ENCODE measurements around the gene IGFN1.
A peak's percentile ranks its signal among the peaks of the same experiment; 100 is the strongest.

The IGFN1 gene

DNA sequence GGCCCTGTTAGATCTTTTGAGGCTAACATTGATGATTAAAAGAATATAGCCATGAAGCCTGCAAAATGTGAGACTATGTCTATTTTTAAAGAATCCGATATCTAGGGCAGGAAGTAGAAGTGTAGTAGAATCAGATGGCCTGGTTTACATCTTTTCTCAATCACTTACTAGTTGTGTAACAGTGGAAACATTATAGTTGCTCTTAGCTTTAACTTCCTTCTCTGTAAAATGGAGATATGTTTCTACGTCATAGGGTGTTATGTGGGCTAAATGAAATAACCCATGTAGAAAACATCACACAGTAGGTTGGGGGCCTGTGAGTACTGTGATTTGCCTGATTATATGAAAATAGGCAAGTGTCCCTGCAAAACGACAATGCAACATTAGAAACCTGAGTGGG lies 4.4 kb upstream of the IGFN1 start:
- DNase-seq: no peak

DNA sequence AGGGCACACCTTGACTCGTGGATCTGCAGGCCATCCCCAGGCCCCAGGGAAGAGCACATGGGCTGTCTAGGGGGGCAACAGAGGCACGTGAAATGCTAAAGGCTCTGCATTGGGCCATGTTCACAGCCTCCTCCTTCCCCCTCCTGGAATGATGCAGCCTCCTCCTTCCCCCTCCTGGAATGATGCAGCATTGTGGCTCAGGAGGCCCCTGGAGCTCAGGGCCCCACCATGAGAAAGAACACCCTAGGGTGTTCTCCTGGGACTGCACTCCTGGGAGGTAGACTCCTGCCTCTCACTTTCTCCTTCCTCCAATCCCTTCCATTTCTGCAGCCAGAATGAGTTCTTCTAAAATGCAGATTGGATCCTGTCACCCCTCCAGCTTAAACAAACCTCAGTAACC lies 1.5 kb upstream of the IGFN1 start:
- DNase-seq: no peak

DNA sequence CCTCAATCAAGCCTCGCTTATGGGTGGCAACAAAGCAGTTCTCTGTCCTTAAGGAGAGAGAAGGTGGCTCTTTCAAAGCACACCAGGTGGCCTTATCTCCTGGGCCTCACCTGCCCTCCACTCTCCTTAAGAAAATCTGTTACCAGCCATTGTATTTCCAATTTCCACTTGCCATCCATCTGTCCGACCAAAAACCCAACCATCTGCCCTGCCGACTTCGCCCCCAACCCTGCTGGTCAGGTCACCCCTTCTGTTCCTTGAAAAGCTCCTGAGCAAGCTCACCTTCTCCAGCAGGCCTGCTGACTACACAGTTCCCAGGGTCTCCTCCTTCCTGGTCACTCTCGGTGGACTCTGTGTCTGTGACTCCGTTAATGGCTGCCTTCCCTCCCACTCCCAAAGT lies 619 bp upstream of the IGFN1 start:
- DNase-seq: no peak

DNA sequence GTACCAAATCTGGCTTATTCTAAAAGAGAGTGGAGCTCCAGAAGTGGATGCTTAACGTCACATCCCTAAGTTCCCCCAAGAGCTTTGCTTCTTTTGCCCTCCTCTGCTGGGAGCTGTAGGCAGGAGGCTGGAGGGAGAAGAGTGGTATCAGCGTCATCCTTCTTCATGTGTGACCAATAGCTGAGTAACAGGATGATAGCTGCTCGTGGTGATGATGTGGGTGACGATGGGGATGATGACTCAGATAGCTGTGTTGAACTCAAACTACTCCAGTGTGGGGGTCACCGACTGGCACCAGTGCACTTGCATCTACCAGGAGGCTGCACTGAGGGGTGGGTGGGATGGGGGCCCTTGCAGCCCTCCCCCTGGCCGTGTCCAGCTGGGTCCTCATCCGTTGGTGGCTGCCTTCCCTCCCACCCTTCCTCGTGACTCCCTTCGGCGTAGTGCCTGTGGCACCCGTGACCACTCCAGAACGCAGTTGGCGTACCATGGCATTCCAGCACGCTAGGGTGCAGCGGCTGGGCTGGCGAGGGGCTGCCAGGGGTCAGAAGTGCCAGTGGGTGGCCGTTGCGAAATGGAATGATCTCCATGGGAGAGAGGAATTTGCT lies 1.1 kb downstream of the IGFN1 start:
- no peak for DNase-seq

DNA sequence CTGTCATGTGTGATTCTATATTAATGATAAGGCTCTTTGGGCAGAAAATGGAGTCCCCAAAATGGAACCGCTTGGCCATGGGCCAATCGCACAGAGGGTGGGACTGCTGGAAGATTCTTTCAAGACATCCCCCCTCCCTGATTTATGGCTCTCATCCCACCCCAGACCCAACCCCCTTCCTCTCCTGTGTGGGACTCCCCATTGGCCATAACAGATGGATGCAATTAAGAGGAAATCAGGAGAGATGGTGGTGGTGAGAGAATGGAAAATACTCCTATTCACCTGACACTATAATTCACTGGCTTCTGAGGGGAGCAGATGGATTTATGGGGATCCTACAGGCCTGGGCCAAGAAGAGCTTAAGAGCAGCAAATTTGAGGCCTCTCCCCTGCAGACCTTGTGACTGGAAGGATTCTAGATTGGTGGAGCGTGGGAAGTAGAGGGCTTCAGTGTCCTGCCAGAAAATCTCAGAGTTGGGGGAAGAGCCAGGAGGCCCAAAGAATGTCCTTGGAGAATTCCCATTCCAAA lies 1.7 kb downstream of the IGFN1 start:
- no peak for DNase-seq

DNA sequence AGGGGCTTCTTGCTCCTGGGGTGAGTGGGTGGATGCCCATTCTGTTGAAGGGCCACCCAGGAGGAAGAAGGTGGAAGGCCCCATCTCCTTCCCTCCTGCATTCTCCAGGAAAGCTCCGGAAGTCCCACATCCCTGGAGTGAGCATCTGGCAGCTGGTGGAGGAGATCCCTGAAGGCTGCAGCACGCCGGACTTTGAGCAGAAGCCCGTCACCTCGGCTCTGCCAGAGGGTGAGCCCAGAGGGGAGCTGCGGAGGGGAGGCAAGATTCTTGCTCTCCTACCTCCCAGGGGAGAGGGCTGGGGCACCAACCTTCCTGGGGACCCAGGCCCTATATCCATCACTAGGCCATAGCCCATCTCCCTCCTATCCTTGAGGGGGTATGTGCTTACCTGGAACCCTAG lies 3.4 kb downstream of the IGFN1 start:
- DNase-seq: no peak

DNA sequence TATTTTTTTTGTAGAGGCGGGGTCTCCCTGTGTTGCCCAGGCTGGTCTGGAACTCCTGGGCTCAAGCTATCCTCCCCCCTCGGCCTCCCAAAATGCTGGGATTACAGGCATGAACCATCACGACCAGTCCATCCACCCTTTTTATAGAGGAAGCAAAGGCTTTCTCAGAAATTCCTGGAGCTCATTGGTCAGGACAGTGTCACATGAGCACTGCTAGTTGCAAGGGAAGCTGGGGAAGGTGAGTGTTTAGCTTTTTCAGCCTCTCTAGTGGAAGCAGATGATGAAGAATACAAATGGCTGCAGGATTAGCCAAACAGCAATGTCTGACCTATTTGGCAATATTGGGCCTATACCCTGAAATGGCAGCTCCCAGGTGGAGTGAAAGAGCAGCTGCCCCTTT lies 8.0 kb downstream of the IGFN1 start:
- no peak for DNase-seq

DNA sequence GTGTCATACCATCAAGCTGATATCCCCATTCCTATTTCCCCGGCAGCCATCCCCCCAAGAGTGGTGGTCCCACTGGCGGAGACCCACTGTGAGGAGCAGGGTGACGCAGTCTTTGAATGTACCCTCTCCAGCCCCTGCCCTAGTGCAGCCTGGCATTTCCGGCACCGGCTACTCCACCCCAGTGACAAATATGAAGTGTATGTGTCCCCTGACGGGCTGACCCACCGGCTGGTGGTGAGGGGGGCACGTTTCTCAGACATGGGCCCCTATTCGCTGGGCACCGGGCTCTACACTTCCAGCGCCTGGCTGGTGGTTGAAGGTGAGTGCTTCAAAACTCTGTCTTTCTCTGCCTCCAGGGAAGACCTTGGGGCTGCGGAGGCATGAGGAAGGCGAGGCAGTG lies 14.4 kb downstream of the IGFN1 start:
- no peak for DNase-seq

DNA sequence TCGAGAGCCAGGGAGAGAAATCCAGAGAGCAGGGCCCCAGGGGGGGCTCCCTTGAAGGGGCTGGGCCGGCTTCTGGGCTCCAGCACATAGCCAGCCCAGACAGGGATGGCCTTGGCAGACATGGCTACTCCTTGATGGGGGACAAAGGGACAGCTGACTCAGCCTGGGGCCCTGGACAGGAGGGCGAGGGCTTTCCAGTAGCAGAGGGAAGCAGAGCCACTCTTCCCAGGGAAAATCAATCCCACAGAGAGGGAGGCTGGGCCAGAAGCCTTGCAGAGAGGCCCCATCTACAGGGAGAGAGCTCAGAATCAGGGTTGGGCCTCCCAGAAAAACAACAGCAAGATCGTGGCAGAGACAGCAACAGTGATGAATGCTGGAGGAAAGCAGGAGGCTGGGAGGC lies 15.6 kb downstream of the IGFN1 start:
- no peak for DNase-seq

DNA sequence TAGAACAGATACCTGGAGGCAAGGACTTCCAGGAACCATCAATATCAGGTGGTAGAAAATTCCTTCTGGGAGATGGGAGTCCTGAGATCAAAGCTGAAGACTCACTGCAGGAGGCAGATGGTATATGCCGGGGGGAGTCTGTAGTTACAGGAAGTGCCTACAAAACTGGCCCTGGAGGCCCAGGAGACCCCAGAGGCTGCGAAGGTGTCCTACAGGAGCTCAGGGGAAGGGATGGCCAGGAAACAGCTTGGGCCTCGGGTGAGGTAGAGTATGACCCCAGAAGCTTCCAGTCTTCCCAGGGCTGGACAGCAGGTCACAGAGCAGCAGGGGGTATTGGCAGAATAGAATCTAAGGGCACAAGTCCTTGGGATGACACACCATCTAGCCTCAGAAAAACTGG lies 16.4 kb downstream of the IGFN1 start:
- DNase-seq: no peak

DNA sequence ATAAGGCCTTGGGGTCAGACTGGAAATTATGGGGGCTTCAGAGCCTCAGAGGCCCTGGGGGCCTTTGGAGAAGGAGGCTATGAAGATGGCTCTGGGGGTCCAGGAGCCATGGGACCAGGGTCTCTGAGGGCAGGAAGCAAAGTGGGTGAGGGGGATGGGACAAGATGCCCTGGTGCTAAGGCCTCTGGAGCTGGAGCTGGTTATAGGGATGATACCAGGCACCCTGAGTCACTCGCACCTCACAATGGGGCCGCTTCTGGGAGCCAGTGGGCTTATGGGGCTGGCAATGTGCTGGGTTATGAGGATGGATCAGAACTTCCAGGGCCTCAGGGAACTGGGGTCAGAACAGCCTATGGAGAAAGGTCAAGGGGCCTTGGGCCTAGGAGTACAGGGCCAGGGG lies 17.6 kb downstream of the IGFN1 start:
- DNase-seq: no peak

DNA sequence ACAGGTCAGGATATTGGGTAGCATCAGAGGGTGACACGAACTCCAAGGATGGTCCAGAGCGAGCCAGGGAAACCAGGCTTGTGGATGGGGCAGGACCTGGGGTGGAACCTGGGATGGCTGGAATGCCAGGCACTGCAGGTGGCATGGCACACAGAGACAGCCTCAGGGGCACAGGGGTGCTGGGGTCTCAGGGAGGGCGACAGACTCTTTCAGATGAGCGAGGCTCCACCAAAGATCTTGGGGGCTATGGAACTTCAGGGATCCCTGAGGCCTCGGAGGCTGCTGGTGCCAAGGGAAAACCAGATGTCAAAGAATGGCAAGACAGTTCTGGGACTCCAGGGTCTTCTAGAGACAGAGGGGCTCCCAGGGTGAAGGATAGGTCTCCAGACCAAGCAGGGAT lies 21.4 kb downstream of the IGFN1 start:
- DNase-seq: no peak

DNA sequence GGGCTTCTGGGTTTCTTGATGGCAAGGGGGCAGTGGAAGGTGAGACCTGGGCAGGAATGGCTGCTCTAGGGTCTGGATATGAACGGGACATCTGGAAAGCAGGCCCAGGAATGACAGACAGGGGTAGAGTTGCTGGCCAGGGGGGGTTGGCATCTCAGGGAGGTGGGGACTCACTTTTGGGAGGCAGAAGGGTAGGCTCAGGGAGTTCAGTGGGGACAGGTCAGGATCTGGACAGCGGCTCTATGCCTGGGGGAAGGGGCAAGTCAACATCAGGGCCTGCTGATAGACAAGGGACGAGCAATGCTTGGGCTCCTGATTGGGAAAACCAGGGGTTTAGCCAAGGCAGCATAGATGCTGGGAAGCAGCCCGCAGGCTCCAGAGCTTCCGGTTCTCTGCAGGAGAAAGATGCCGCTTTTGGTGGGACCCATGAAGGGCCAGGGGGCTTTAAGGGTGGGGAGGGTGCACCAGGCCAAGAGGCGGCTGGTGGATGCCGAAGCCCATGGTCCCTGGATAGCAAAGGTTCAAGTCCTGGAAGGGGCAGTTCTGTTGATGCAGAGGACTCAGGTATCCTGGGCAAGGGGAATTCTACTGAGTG lies 21.9 kb downstream of the IGFN1 start:
- DNase-seq: no peak

DNA sequence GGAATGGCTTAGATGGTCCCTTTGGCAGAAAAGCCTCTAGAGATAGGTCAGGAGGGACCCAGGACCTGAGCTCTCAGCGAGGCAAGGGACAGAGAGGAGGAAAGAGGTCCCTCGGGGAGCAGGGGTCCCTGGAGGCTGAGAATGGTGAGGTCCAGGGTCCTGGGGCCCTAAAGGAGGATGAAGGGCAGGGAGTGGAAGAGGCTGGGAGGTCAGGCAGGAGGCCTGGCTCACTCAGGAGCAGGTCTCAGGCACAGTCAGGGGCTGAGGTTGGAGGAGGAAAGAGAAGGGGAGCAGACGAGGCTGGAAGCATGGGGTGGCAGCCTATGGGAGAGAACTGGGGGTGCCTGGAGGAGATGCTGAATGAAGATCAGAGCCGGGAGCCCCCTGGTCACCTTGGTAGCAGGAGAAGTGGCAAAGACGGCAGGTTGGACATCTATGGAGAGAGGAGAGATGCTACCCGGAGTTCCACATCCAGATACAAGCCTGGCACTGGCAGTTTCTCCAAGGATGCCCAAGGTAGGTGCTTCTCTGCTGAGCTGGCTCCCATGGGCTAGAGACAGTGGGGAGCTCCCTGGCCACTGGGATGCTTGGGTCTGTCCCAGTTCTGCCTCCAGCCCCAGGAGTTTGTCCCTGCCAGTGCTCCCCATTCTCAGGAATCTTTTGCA lies 22.6 kb downstream of the IGFN1 start:
- no peak for DNase-seq

DNA sequence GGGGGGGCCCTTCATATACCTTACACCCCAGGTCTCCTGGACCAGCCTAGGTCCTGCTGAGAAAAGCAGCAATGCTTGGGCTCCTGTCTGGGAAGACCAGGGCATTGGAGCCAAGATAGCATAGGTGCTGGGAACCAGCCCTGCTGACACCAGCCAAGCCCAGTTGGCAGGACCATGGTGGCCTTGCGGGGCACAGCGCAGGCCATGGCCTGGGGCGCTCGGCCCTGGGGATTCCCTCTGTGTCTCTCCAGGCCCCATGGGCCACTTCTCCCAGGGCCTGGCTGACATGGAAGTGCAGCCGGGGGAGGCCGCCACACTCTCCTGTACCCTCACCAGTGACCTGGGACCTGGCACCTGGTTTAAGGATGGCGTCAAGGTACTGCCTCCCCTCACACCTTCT lies 23.3 kb downstream of the IGFN1 start:
- DNase-seq: no peak

DNA sequence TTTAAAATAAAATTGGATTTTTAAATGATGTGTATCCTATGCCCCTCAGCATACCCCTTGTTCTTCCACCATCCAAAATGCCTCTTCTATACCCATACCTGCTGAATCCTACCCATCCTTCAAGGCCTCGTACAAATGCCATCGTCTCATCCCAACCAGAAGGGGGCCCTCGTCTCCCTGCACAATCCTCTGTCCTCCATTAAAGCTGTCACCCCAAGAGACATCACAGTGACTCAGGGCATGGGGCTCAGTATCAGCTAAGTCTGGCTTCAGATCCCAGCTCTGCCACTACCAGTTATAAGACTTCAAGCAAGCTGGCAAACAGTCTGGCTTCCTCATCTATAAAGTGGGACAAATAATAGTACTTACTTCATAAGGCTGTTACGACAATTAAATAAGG lies 23.8 kb downstream of the IGFN1 start:
- peak; percentile 32 for DNase-seq

DNA sequence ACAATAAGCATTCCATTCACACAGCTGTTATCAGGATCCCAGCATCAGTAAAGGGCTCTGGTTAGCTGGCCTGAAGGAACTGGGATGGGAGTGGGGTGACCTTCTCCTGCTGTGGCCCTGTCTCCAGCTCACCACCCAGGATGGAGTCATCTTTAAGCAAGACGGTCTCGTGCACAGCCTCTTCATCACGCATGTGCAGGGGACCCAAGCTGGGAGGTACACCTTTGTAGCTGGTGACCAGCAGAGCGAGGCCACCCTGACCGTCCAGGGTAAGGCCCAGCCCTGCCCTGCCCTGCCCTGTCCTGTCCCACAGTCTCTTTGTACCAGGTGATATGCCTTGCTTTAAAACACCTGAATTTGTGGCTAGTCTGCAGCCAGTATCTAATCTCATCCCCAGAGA lies 24.3 kb downstream of the IGFN1 start:
- DNase-seq: no peak

DNA sequence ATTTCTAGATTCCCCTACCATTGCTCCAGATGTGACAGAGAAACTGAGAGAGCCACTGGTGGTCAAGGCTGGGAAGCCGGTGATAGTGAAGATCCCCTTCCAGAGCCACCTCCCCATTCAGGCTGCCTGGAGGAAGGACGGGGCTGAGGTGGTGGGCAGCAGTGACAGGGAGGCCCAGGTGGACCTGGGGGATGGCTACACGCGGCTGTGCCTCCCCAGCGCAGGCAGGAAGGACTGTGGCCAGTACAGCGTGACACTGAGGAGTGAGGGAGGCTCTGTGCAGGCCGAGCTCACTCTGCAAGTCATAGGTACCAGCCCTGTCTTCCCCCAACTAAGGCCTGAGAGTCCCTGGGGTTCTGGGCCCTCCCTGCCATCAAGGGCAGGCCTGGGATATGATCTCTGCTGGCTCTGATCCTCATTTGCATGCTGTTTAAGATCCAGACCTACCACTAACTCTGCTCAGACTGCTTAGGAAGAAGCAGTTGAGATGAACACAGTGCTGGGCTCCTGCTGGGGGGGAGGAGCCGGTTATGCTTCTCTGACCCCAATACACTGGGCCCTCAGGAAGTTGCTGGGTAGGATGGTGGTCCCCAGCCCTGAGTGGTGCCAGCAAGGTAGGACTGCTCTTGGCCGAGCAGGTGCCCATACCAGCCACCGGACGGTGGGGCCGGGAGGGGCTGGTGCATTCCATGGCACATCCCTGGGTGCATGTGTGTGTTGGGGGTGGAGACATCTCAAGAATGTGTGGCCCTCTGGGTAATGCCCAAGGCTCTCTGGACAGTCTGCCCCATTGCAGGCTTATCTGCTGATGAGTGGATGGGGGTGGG lies 25.1 kb downstream of the IGFN1 start:
- no peak for DNase-seq

DNA sequence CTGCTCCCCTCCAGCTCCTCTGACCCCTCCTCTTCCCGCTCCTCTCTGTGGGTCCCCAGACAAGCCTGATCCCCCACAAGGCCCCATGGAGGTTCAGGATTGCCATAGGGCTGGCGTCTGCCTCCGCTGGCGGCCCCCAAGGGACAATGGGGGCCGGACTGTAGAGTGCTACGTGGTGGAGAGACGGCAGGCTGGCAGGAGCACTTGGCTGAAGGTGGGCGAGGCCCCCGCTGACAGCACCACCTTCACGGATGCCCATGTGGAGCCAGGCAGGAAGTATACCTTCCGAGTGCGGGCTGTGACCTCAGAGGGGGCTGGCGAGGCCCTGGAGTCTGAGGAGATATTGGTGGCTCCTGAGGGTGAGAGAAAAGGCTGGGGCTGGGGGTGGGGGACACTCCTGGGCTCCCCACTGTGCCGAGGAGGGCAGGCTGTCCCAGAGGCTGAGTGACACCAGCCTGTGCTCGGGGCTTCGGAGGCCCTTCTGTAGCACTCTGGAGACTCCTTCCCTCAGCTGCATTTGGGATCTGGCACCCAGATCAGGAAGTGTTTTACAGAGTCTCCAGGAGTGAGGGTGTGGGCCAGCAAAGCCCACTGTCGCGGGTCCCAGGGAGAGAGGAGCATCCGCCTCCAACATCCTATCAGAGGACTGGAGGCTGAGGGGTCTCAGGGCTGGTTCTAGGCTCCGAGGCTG lies 25.9 kb downstream of the IGFN1 start:
- no peak for DNase-seq

DNA sequence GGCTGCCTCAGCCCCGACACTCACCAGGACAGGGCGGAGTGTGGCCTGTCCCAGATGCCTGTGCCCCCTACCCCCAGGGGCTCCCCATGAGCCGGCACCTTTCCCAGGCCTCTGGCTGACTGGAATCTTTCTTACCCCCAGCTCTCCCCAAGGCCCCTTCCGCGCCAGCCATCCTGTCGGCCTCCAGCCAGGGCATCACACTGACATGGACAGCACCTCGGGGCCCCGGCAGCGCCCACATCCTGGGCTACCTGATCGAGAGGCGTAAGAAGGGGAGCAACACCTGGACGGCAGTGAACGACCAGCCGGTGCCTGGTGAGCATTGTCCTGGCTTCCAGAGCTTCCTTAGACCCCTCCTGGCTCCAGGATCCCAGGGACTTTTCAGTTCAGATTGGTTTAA lies 26.5 kb downstream of the IGFN1 start:
- no peak for DNase-seq

DNA sequence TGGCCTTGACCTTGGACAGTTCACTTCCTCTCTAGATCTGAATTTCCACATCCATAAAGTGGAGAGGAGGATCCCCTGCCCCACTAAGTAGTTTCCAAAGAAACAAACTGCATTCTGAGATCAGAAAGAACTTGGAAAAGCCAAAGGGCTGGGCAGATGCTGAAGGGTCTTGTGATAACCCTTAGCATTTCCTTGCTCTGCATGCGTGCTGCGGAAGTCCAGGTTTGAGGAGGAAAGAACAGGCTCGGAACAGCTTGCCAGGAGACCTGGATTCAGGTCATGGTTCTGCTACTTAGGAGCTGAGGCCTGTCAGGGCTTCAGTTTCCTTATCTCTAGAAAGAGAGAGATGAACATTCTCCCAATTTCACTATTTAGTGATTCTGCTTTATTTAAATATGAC lies 27.2 kb downstream of the IGFN1 start:
- no peak for DNase-seq

DNA sequence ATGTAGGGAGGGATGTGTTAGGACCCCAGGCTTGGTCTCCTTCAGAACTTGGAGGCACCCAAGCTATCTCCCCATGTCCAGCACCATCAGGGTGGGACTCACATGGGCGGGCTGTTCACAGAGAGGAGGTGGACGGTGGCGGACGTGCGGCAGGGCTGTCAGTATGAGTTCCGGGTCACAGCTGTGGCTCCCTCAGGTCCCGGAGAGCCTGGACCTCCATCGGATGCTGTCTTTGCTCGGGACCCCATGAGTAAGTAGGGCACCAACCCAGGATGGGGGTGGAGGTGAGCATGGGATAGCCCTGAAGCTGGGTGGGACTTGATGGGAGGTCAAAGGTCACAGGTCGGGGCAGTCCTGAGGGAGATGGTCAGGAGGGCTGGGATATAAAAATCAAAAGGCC lies 27.8 kb downstream of the IGFN1 start:
- DNase-seq: no peak

Data from RPMI8226 (cell line).